Measurements from ENCODE around the gene RXRA.

The RXRA gene

GRCh38 chr9:134325813-134326723, at the start of gene RXRA:
Gene RXRA (plus strand): TSS chr9:134326455. CDS start chr9:134326632, 177 bp downstream.
- DNase-seq (ENCODE audit: low read depth in 1 of 2, low spot score in 1 of 2), result peak; percentile 38 to 49

GRCh38 chr9:134278286-134278685, 48.0 kb upstream of the RXRA start:
- no peak for DNase-seq (ENCODE audit: low read depth in 1 of 2, low spot score in 1 of 2)

- no peak for DNase-seq (ENCODE audit: low read depth in 1 of 2, low spot score in 1 of 2)
These were observed 47.1 kb upstream of the RXRA start for GRCh38 chr9:134278974-134279640.

- no peak for DNase-seq (ENCODE audit: low read depth in 1 of 2, low spot score in 1 of 2)
These were observed 44.1 kb upstream of the RXRA start for GRCh38 chr9:134282138-134282650.

- no peak for DNase-seq (ENCODE audit: low read depth in 1 of 2, low spot score in 1 of 2)
These were observed 43.1 kb upstream of the RXRA start for GRCh38 chr9:134283111-134283515.

- DNase-seq (ENCODE audit: low read depth in 1 of 2, low spot score in 1 of 2), result no peak
These were observed 42.5 kb upstream of the RXRA start for GRCh38 chr9:134283692-134284265.

- no peak for DNase-seq (ENCODE audit: low read depth in 1 of 2, low spot score in 1 of 2)
These were observed 42.0 kb upstream of the RXRA start for GRCh38 chr9:134284273-134284672.

GRCh38 chr9:134284741-134285140, 41.5 kb upstream of the RXRA start:
- DNase-seq (ENCODE audit: low read depth in 1 of 2, low spot score in 1 of 2), result no peak

GRCh38 chr9:134285215-134285845, 40.9 kb upstream of the RXRA start:
- DNase-seq (ENCODE audit: low read depth in 1 of 2, low spot score in 1 of 2), result no peak

- no peak for DNase-seq (ENCODE audit: low read depth in 1 of 2, low spot score in 1 of 2)
These were observed 39.6 kb upstream of the RXRA start for GRCh38 chr9:134286471-134287245.

- DNase-seq (ENCODE audit: low read depth in 1 of 2, low spot score in 1 of 2), result no peak
These were observed 38.4 kb upstream of the RXRA start for GRCh38 chr9:134287591-134288491.

- no peak for DNase-seq (ENCODE audit: low read depth in 1 of 2, low spot score in 1 of 2)
These were observed 37.5 kb upstream of the RXRA start for GRCh38 chr9:134288746-134289145.

GRCh38 chr9:134289241-134289875, 36.9 kb upstream of the RXRA start:
- no peak for DNase-seq (ENCODE audit: low read depth in 1 of 2, low spot score in 1 of 2)

GRCh38 chr9:134290603-134291451, 35.4 kb upstream of the RXRA start:
- no peak for DNase-seq (ENCODE audit: low read depth in 1 of 2, low spot score in 1 of 2)

GRCh38 chr9:134291452-134291881, 34.8 kb upstream of the RXRA start:
- no peak for DNase-seq (ENCODE audit: low read depth in 1 of 2, low spot score in 1 of 2)

GRCh38 chr9:134291961-134292871, 34.0 kb upstream of the RXRA start:
- no peak for DNase-seq (ENCODE audit: low read depth in 1 of 2, low spot score in 1 of 2)

GRCh38 chr9:134293031-134293521, 33.2 kb upstream of the RXRA start:
- DNase-seq (ENCODE audit: low read depth in 1 of 2, low spot score in 1 of 2), result no peak

Measured in stimulated activated CD4-positive, alpha-beta T cell treated with anti-CD3 and anti-CD28 coated beads, Interleukin-15, amount 100 ng/mL, for 1 hour (primary cell).